ENCODE measurements around the gene DOK7.
A peak's percentile ranks its signal among the peaks of the same experiment; 100 is the strongest.

GRCh38 chr4:3461515-3462291, 1.4 kb upstream of the DOK7 start:
- TF ChIP-seq, protein P1, sequence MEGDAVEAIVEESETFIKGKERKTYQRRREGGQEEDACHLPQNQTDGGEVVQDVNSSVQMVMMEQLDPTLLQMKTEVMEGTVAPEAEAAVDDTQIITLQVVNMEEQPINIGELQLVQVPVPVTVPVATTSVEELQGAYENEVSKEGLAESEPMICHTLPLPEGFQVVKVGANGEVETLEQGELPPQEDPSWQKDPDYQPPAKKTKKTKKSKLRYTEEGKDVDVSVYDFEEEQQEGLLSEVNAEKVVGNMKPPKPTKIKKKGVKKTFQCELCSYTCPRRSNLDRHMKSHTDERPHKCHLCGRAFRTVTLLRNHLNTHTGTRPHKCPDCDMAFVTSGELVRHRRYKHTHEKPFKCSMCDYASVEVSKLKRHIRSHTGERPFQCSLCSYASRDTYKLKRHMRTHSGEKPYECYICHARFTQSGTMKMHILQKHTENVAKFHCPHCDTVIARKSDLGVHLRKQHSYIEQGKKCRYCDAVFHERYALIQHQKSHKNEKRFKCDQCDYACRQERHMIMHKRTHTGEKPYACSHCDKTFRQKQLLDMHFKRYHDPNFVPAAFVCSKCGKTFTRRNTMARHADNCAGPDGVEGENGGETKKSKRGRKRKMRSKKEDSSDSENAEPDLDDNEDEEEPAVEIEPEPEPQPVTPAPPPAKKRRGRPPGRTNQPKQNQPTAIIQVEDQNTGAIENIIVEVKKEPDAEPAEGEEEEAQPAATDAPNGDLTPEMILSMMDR (IDR thresholded peaks at IDR 0.05 in 4 of 5, conservative IDR thresholded peaks at IDR 0.05 in 1 of 5), result no peak
- peak in 1 of 2 donors; percentile 26 for TF ChIP-seq POLR2A (IDR thresholded peaks at IDR 0.05)
